HUES6 (cell line): ENCODE results near the gene PHACTR1.
"Not testable (repeated sequence)": the region's sequence is repeated elsewhere in the genome, so short reads cannot be mapped to it uniquely, and the experiment has no call there.

Experiments used
- H3K27ac ChIP-seq: 2 replicates; pipeline ENCODE4 v1.7.0; 2013; ENCODE audit warnings: low read depth, mild to moderate bottlenecking, low read length, inconsistent platforms
- H3K27me3 ChIP-seq: 2 replicates; pipeline ENCODE4 v1.6.1; 2013; ENCODE audit warnings: low read length; ENCODE audit not compliant: control insufficient read depth, insufficient read depth
- H3K36me3 ChIP-seq: 2 replicates; pipeline ENCODE4 v1.6.1; 2013; ENCODE audit warnings: low read length; ENCODE audit not compliant: control insufficient read depth, insufficient read depth
- H3K4me1 ChIP-seq: 2 replicates; pipeline ENCODE4 v1.6.1; 2013; ENCODE audit warnings: low read length; ENCODE audit not compliant: control insufficient read depth, insufficient read depth
- H3K4me3 ChIP-seq: 2 replicates; pipeline ENCODE4 v1.5.1; 2013; ENCODE audit warnings: low read depth, low read length
- H3K9ac ChIP-seq: one replicate; pipeline ENCODE4 v1.6.1; 2013; ENCODE audit warnings: mild to moderate bottlenecking, low read length
- H3K9me3 ChIP-seq: 2 replicates; pipeline ENCODE4 v1.6.1; 2013; ENCODE audit warnings: low read depth, low read length; ENCODE audit not compliant: control insufficient read depth, insufficient read depth

Gene PHACTR1

DNA sequence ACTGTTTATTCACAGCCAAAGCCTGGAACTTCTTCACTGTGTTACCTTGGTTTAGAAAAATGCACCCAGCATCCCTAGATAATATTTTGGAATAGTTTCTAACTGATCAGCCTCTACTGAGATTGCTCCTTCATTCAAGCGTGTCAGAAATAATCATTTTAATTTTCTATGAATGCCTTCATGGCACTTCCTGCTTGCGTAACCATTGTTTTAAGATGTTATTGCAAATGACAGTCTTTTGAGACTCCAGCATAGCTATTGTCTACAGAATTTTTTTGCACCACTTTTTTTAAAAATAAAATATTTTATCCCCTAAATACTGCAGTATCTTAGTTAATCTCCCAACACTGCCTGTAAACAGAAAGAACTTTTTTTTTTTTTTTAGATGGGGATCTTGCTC lies 213.1 kb downstream of the PHACTR1 start:
- no peaks in the 10 kb centered on the region; the same call in 1 of the 2 replicates for H3K4me1 ChIP-seq
- H3K9ac ChIP-seq, result no peak overlapping the region
- no peaks in the 10 kb centered on the region for H3K27me3 ChIP-seq
- H3K9me3 ChIP-seq, result no peaks in the 10 kb centered on the region
- H3K36me3 ChIP-seq, result no peaks in the 10 kb centered on the region
- no peak overlapping the region for H3K4me3 ChIP-seq
- H3K27ac ChIP-seq, result no peak overlapping the region

DNA sequence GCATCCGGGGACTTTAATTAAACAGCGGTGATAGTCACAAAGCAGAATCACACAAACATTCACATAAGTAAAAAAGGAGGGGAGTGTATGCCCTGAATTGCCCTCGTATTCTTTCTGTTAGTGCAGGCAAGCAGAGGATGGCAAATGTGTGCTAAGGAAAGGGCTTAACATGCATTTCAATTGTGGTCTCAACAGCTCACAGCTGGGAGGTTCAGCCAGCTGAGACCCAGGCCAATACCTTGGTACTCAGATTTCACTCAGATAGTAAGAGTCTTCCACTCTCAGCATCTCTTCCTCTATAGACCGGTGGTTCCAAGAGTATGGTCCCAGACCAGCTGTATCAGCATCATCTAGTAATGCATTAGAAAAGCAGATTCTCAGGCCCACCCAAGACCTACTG lies 215.1 kb downstream of the PHACTR1 start:
- no peak overlapping the region for H3K4me3 ChIP-seq
- no peaks in the 10 kb centered on the region; the same call in 1 of the 2 replicates for H3K4me1 ChIP-seq
- H3K9me3 ChIP-seq, result no peaks in the 10 kb centered on the region
- no peak overlapping the region for H3K27ac ChIP-seq
- H3K36me3 ChIP-seq, result no peaks in the 10 kb centered on the region
- H3K9ac ChIP-seq, result no peak overlapping the region
- H3K27me3 ChIP-seq, result no peaks in the 10 kb centered on the region

DNA sequence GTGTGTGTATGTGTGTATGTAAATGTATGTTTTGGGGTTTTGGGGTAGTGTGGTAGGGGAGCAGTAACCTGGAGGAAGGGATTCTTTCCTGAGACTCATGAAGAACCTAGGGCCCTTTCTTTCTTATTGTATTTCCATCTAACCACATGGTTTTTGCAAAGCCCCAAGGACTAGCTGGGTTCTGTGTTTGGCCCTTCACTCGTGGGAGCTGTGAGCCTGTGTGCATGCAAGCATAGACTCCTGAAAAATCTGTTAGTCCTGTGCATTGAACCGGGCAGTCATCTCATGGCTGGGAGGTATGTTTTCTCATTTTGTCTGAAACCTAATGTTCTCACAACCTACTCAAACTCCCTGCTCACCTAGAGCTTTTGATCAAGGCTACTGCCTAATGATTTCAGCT lies 219.1 kb downstream of the PHACTR1 start:
- H3K9me3 ChIP-seq, result no peaks in the 10 kb centered on the region
- no peak overlapping the region for H3K27ac ChIP-seq
- no peak overlapping the region for H3K9ac ChIP-seq
- no peaks in the 10 kb centered on the region; the same call in 1 of the 2 replicates for H3K4me1 ChIP-seq
- H3K4me3 ChIP-seq, result no peak overlapping the region
- H3K36me3 ChIP-seq, result no peaks in the 10 kb centered on the region
- H3K27me3 ChIP-seq, result no peaks in the 10 kb centered on the region

DNA sequence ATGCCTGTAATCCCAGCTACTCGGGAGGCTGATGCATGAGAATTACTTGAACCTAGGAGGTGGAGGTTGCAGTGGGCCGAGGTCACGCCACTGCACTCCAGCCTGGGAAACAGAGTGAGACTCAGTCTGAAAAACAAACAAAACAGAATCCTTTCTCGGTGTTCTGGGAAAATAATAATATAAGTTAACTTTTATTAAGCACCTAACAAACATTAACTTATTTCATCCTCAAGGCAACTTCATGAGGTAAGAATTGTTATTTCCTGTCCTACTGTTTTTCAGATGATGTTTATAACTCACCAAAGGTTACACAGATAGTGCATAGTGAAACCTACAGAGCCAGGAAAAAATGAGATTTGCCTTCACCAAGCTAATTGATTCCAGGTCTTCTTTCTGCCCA lies 221.4 kb downstream of the PHACTR1 start:
- H3K4me3 ChIP-seq, result no peak overlapping the region
- no peaks in the 10 kb centered on the region for H3K36me3 ChIP-seq
- H3K9ac ChIP-seq, result no peak overlapping the region
- no peak overlapping the region for H3K27ac ChIP-seq
- no peaks in the 10 kb centered on the region for H3K9me3 ChIP-seq
- no peaks in the 10 kb centered on the region for H3K4me1 ChIP-seq
- H3K27me3 ChIP-seq, result no peaks in the 10 kb centered on the region

DNA sequence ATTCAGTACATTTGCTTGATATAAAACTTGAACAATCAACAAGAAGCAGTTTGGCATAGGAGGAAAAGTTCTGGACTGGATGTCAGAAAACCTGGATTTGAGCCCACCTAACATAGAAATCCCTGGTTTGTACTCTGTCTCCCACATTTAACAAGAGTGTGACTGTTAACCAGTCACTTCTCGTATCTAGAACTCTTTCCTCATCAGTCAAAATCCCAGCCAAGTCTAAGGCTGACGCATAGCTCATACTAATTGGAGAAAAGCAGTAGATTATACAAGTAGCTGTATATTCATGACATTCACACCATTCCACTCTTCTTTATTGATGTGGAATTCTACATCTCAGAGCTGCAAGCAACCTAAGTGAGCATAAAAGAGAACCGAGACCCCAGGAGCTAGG lies 222.7 kb downstream of the PHACTR1 start:
- Histone ChIP-seq H3K36me3 (no peaks in the 10 kb centered on the region), H3K4me3 (no peak overlapping the region), H3K27me3 (no peaks in the 10 kb centered on the region), H3K9me3 (no peaks in the 10 kb centered on the region), H3K4me1 (no peaks in the 10 kb centered on the region), H3K27ac (no peak overlapping the region), H3K9ac (no peak overlapping the region)

DNA sequence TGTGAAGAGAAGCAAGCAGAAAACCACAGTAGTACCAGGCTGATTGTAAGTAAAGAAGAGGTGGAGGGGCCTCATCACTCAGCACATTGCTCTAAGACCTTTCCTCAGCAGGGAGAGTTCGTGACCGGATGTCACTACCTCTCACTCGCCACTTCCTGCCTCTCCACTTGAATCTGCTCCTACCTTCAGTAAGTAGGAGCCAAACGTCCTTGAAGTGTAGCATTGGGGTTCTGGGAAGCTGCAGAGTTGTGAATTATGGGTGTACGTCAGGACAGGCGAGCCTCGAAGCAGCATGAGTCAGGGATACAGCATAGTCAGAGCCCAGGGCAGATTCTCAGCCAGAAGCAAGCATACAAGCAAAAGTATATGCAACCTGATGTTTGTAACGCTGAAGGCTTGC lies 224.9 kb downstream of the PHACTR1 start:
- no peak overlapping the region for H3K9ac ChIP-seq
- H3K4me3 ChIP-seq, result no peak overlapping the region
- H3K27ac ChIP-seq, result no peak overlapping the region
- H3K36me3 ChIP-seq, result no peaks in the 10 kb centered on the region
- no peaks in the 10 kb centered on the region for H3K4me1 ChIP-seq
- H3K27me3 ChIP-seq, result no peaks in the 10 kb centered on the region
- H3K9me3 ChIP-seq, result no peaks in the 10 kb centered on the region

DNA sequence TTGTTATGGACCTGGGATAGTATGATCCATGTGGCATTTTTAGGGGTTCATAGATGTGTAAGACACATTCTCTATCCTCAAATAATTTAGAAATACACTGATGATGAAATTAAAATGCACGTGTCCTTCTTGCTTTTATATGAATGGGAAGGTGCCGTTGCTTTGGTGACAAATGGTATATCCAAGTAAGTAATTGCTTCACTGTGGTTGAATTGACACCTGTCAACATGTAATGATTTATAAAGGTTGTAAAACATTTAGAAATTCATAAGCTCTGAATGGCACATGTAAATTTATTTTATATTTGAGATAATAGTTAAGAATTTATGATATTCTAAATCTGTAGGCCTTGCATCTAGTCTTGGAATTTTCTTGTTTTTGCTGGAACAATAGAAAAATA lies 227.0 kb downstream of the PHACTR1 start:
- Histone ChIP-seq H3K9ac (no peak overlapping the region), H3K4me3 (no peak overlapping the region), H3K27ac (no peak overlapping the region), H3K27me3 (no peaks in the 10 kb centered on the region), H3K36me3 (no peaks in the 10 kb centered on the region), H3K9me3 (no peaks in the 10 kb centered on the region), H3K4me1 (no peaks in the 10 kb centered on the region)

DNA sequence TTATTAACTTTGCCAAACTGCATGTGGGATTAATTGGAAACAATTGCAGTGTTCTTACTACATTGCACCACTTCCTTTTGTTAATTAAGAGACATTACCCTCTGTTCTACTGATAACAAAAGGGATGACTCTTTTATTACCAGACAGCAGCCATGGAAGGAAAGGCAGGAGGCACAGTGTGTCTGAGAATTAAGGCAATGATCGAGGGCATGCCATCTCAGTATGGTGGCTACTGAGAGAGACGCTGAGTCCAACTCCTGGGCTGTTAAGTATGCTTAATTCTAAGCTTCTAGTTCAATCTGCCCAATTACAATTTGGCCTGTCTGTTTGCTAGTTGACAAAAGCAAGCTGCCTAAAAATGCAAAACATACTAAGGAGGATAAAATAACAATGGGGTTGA lies 227.4 kb downstream of the PHACTR1 start:
- no peak overlapping the region for H3K27ac ChIP-seq

DNA sequence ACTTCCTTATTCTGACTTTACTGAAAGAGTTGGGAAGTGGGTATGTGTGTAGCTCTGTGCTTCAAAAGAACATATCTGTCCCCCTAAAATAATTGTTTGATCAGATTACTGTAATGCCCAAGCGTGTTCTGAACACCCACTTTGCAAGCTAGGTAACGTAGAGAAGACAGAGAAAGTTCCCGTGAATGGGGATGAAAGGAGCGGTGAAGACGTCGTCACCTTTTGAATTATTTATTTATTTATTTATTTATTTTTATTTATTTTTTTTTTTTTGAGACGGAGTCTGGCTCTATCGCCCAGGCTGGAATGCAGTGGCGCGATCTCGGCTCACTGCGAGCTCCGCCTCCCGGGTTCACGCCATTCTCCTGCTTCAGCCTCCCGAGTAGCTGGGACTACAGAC lies 228.0 kb downstream of the PHACTR1 start:
- H3K36me3 ChIP-seq, H3K27ac ChIP-seq, H3K9ac ChIP-seq, H3K27me3 ChIP-seq, H3K9me3 ChIP-seq, H3K4me3 ChIP-seq, H3K4me1 ChIP-seq: not testable (repeated sequence)

More for the DNA sequence above, 227.4 kb downstream of the PHACTR1 start:
- Histone ChIP-seq H3K27me3 (no peaks in the 10 kb centered on the region), H3K4me1 (no peaks in the 10 kb centered on the region), H3K9ac (no peak overlapping the region), H3K36me3 (no peaks in the 10 kb centered on the region), H3K4me3 (no peak overlapping the region), H3K9me3 (no peaks in the 10 kb centered on the region)

DNA sequence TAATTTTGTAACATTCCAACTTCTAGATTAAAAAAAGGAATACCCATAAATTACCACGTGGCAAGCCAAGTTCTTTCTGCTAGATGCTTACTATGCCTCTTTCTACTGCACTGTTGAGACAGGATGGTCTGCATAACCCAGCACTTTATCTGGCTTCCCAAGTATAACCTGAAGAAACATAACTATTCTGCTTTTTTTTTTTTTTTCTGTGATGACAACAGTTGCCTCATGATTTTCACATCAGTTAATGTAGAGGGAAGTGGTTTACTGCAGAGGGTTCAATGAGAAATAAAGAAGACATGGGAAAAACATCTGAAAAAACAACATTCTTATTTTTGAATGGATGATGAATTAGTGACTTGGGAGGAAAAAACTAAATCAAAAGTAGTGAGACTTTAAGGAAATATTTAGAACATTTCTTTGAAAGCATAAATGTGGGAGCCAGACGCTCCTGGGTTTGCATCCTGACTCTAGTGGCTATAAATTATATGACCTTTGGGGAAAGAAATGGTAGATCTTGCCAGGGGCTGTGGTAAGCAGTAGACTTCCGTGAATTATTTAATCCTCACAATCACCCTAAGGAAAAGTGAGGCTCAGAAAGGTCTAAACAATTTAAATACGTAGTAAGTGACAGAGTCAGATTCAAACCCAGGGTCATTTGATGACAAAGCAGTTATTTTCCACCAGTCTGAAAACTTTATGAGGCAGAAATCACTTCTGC lies 230.7 kb downstream of the PHACTR1 start:
- H3K4me1 ChIP-seq, result no peaks in the 10 kb centered on the region
- no peaks in the 10 kb centered on the region for H3K27me3 ChIP-seq
- H3K9ac ChIP-seq, result no peak overlapping the region
- H3K36me3 ChIP-seq, result no peaks in the 10 kb centered on the region
- no peak overlapping the region for H3K4me3 ChIP-seq
- no peaks in the 10 kb centered on the region for H3K9me3 ChIP-seq
- no peak overlapping the region for H3K27ac ChIP-seq

DNA sequence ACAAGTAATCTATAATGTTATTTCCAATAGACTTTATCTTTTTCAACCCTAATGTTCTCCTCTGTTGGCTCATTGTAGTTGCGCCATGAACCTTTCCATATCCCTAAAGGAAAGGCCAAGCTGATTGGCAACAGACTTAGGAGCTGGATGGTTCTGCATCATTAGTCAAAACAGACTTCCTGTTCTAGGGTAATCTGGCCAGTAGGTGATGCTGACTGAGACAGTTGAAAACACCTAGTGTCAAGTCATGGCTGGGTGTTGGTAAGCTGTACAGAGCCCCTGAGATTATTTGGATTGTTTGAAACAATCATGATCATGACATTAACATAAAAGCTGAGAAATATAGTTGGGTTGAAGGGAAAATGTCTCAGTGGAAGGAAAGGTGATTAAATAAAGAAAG lies 231.4 kb downstream of the PHACTR1 start:
- Histone ChIP-seq H3K27ac (no peak overlapping the region), H3K4me1 (no peaks in the 10 kb centered on the region), H3K36me3 (no peaks in the 10 kb centered on the region), H3K9ac (no peak overlapping the region), H3K27me3 (no peaks in the 10 kb centered on the region), H3K4me3 (no peak overlapping the region), H3K9me3 (no peaks in the 10 kb centered on the region)

DNA sequence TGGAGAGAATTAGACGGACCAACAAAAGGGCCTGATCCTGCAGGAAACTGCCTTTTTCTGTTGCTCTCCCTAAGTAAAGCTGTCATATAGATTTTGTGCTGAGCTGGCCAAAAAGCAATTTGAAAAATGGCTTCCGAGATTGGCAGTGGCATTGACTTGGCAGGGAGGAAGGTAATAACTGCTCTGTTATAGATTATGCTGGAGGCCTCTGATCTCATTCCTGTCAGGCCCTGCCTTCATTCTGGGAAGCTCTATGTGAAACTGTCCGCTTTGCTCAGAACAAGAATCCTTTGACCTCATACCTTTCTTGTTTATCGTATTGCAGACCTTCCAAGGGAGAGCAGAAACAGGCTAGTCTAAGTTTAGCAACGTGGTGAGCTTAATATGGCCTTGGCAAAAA lies 234.4 kb downstream of the PHACTR1 start:
- no peaks in the 10 kb centered on the region for H3K9me3 ChIP-seq
- H3K4me1 ChIP-seq, result peaks cover 9% of the 10 kb centered on the region
- no peak overlapping the region for H3K4me3 ChIP-seq
- no peak overlapping the region for H3K9ac ChIP-seq
- H3K36me3 ChIP-seq, result no peaks in the 10 kb centered on the region
- H3K27me3 ChIP-seq, result peaks cover 7% of the 10 kb centered on the region
- H3K27ac ChIP-seq, result no peak overlapping the region
